Ascending aorta (tissue), 2 donors: ENCODE measurements around the gene PHF5A. TPM values are rescaled to one million over a fixed set of nuclear protein-coding genes. Genes with fewer than 3 reads are reported as not detected.

ENCODE experiments used
- DNase-seq, 2 donors: peaks; one replicate each; pipeline ENCODE4 v3.0.0-alpha.2; 2019; ENCODE audit warnings: low spot score in 2 of 2
- H3K27ac ChIP-seq, 2 donors: fragments of 200-600 bp; sonication (generic); one replicate each; pipeline ENCODE4 v1.5.1; 2016 to 2017; ENCODE audit warnings: mild to moderate bottlenecking in 1 of 2
- H3K27me3 ChIP-seq: fragments of 200-600 bp; sonication (generic); one replicate; pipeline ENCODE4 v1.5.1; 2017
- H3K36me3 ChIP-seq, 2 donors: fragments of 200-600 bp; sonication (generic); one replicate each; pipeline ENCODE4 v1.5.1; 2016
- H3K4me1 ChIP-seq, 2 donors: fragments of 200-600 bp; sonication (generic); one replicate each; pipeline ENCODE4 v1.5.1; 2016 to 2017; ENCODE audit warnings: mild to moderate bottlenecking in 1 of 2
- H3K4me3 ChIP-seq, 2 donors: fragments of 200-600 bp; sonication (generic); one replicate each; pipeline ENCODE4 v1.5.1; 2016 to 2017; ENCODE audit warnings: mild to moderate bottlenecking in 1 of 2
- H3K9me3 ChIP-seq, 2 donors: fragments of 200-600 bp; sonication (generic); one replicate each; pipeline ENCODE4 v1.5.1; 2016
- intact Hi-C: fragments of 100-400 bp; cut with DNase I; formaldehyde crosslinking; loops from one replicate; pipeline ENCODE4 v1.15.1; 2023
- total RNA-seq: library from RNA; depleted of rRNA; stranded (reverse); fragments of >200 nt; gene quantifications from one replicate; pipeline ENCODE4 v1.1.0, GENCODE V29; 2016
- TF ChIP-seq, protein P1 (sequence below), 3 experiments: fragments of 200-600 bp in 2 of 3; fragments of 450-650 bp in 1 of 3; sonication (generic) in 2 of 3; IDR thresholded peaks; one replicate each; pipeline ENCODE4 v1.5.1; 2016 to 2019; ENCODE audit warnings: antibody characterized with exemption in 3 of 3, mild to moderate bottlenecking in 1 of 3, moderate library complexity in 1 of 3

Gene PHF5A
- total RNA-seq, 1 donor from 2014 or later = 4.8 TPM

DNA sequence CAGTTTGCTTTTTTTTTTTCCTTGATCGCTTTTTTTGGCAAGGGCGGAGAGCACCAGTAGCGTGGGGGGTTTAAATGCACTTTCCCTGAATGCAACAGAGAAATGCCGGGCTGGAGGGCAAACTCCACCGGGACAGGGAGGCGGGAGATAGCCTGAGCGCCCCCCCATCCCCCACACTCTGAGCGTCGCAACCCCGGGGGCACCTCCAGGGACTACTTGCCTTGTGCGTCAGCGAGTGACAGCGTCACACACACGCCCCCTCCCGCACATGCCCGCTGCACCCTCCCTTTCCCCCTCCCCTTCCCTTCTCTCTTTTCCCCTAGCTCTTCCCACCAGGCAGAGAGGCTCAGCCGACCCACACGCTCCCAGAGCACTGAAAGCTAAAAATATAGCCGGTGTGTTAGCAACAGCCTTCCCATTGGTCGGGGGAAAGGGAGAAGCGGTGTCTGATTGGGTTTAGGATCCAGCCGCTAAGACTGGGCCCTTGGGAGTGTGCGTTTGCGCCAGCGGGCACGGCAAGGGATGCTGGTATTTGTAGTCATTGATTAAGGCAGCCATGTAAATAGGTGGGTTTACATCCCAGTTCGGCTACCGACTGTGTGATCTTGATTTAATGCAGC lies 20.2 kb downstream of the PHF5A start:
- peaks cover 0 to under 1% of the 10 kb centered on the region in 2 donors for H3K36me3 ChIP-seq
- H3K27ac ChIP-seq = peak overlapping the region; percentile 99 to 100
- TF ChIP-seq, protein P1, sequence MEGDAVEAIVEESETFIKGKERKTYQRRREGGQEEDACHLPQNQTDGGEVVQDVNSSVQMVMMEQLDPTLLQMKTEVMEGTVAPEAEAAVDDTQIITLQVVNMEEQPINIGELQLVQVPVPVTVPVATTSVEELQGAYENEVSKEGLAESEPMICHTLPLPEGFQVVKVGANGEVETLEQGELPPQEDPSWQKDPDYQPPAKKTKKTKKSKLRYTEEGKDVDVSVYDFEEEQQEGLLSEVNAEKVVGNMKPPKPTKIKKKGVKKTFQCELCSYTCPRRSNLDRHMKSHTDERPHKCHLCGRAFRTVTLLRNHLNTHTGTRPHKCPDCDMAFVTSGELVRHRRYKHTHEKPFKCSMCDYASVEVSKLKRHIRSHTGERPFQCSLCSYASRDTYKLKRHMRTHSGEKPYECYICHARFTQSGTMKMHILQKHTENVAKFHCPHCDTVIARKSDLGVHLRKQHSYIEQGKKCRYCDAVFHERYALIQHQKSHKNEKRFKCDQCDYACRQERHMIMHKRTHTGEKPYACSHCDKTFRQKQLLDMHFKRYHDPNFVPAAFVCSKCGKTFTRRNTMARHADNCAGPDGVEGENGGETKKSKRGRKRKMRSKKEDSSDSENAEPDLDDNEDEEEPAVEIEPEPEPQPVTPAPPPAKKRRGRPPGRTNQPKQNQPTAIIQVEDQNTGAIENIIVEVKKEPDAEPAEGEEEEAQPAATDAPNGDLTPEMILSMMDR (IDR thresholded peaks at IDR 0.05) = no peak
- DNase-seq = peak; percentile 91 to 98
- H3K9me3 ChIP-seq = no peaks in the 10 kb centered on the region
- no peaks in the 10 kb centered on the region for H3K27me3 ChIP-seq
- H3K4me1 ChIP-seq = peaks cover 7 to 9% of the 10 kb centered on the region in 2 donors
- peak overlapping the region; percentile 94 to 98 for H3K4me3 ChIP-seq
- intact Hi-C loops = loop anchor here (1.0 to 5.0 kb wide), 4 partner anchors 20 to 67 kb away; partner anchors contain the start of genes PHF5A and TEF

GRCh38 chr22:41447435-41448188 lies 20.9 kb downstream of the PHF5A start:
- intact Hi-C loops = loop anchor here (1.0 to 5.0 kb wide), 4 partner anchors 21 to 66 kb away; partner anchors contain the start of genes PHF5A and TEF
- TF ChIP-seq, protein P1 (IDR thresholded peaks at IDR 0.05) = no peak
- DNase-seq = peak in 1 of 2 donors; percentile 83
- H3K4me1 ChIP-seq = peaks cover 13 to 14% of the 10 kb centered on the region in 2 donors
- peak overlapping the region; percentile 94 to 98 for H3K4me3 ChIP-seq
- peak overlapping the region; percentile 99 to 100 for H3K27ac ChIP-seq
- peaks cover 6 to 7% of the 10 kb centered on the region in 2 donors for H3K36me3 ChIP-seq
- H3K27me3 ChIP-seq = no peaks in the 10 kb centered on the region
- H3K9me3 ChIP-seq = no peaks in the 10 kb centered on the region

DNA sequence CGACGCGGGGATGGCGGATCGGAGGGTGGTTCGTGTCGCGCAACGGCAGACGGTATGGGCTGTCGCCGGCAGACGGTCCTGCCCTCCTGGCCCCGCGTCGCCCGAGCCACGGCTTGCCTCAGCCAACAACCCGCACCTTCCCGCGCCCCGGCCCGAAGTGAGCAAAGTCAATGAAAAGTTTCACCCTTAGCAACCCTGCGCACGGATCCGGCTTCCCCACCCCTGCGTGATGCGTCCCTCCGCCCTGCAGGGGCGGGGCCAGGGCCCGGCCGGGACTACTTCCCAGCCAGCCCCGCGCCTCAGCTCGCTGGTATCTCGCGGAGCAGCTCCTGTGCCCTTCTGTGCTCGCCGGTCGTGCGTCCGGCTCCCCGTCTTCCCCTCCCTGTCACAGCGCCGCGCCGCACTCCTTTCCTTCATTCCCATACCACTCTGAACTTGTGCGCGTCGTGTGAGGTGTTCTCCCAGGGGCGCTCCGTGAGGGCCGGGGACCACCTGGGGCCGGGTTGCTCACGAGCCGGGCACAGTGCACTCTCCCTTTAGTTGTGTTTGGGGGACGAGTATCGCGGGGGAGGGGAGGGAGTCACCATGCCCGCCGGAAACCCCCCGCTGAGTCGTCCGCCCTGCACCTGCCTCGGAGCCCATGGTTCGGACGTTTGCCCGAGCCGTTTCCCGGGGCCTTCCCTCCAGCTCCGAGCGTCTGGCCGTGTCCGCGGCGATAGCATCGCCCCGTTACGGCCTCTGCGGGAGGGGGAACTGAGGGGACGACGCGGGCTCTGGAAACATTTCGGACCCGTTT lies 21.7 kb downstream of the PHF5A start, which contains the start of gene TOB2:
Gene TOB2, minus strand, starts transcription at position 163 of the 796 bp plus-strand sequence. CDS start 9,456 bp downstream, outside the sequence.
- no peaks in the 10 kb centered on the region for H3K27me3 ChIP-seq
- peak within 1 kb of the TSS; percentile 99 to 100 for H3K27ac ChIP-seq
- DNase-seq = peak; percentile 77 to 96
- peaks cover 10 to 12% of the 10 kb centered on the region in 2 donors for H3K36me3 ChIP-seq
- intact Hi-C loops = loop anchor here (1.0 to 5.0 kb wide), 2 partner anchors 35 to 43 kb away; no protein-coding TSS in a partner anchor
- no peaks in the 10 kb centered on the region for H3K9me3 ChIP-seq
- peak within 1 kb of the TSS; percentile 94 to 98 for H3K4me3 ChIP-seq
- TF ChIP-seq, protein P1 (IDR thresholded peaks at IDR 0.05) = no peak
- peaks cover 13 to 19% of the 10 kb centered on the region in 2 donors for H3K4me1 ChIP-seq

DNA sequence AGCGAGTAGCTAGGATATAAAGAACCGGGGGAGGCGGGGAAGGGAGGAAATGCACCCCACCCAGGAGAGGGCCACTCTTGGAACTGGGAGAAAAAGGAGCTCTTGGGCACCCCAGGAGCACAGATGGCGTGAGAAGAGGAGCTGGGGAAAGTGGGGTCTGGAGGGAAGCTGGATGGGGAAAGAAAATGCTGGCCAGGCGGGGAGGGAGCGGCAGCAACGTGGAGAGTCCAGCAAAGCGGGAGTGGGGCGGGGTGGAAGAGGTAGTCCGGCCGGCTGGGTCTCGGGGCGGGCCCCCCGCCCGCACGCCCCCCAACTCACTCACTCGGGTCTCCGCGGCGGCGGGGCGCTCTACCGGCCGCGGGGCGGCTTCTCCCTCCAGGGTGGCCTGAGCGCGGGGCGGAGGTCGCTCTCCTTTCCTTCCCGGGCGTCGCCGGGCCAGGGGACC lies 22.4 kb downstream of the PHF5A start:
- intact Hi-C loops = loop anchor here (1.0 to 5.0 kb wide), 2 partner anchors 36 to 42 kb away; no protein-coding TSS in a partner anchor
- TF ChIP-seq, protein P1 (IDR thresholded peaks at IDR 0.05) = no peak
- peak overlapping the region; percentile 94 to 98 for H3K4me3 ChIP-seq
- H3K4me1 ChIP-seq = peaks cover 13 to 19% of the 10 kb centered on the region in 2 donors
- no peaks in the 10 kb centered on the region for H3K9me3 ChIP-seq
- DNase-seq = no peak
- H3K27ac ChIP-seq = peak overlapping the region; percentile 99 to 100
- H3K27me3 ChIP-seq = no peaks in the 10 kb centered on the region
- peaks cover 10 to 12% of the 10 kb centered on the region in 2 donors for H3K36me3 ChIP-seq
